NT2/D1 (cell line): ENCODE measurements around the gene EDC4.
A peak's percentile ranks its signal among the peaks of the same experiment; 100 is the strongest.

Source experiments
- DNase-seq: peaks from one replicate; pipeline ENCODE4 v3.0.0-alpha.2; 2011; ENCODE audit warnings: low read depth, low spot score
- H3K27me3 ChIP-seq: 2 replicates; pipeline ENCODE4 v1.6.0; 2011; ENCODE audit warnings: mild to moderate bottlenecking; ENCODE audit not compliant: insufficient read length, insufficient read depth
- H3K36me3 ChIP-seq: 2 replicates; pipeline ENCODE4 v1.6.1; 2011; ENCODE audit warnings: mild to moderate bottlenecking, low read length, mixed read lengths; ENCODE audit not compliant: insufficient read depth, insufficient read length
- H3K4me1 ChIP-seq: 2 replicates; pipeline ENCODE4 v1.5.1; 2011; ENCODE audit not compliant: insufficient read depth, insufficient read length
- H3K4me3 ChIP-seq: 2 replicates; pipeline ENCODE4 v1.5.1; 2011; ENCODE audit warnings: low read depth; ENCODE audit not compliant: insufficient read length
- H3K9ac ChIP-seq: 2 replicates; pipeline ENCODE4 v1.6.0; 2011; ENCODE audit warnings: low read depth; ENCODE audit not compliant: insufficient read length
- H3K9me3 ChIP-seq: 2 replicates; pipeline ENCODE4 v1.5.1; 2011; ENCODE audit warnings: mild to moderate bottlenecking, low read length; ENCODE audit not compliant: insufficient read depth
- SUZ12 ChIP-seq: IDR thresholded peaks from 2 replicates; pipeline ENCODE4 v1.6.1; 2011; ENCODE audit not compliant: insufficient read length, insufficient read depth; ENCODE audit errors: extremely low read depth
- YY1 ChIP-seq: IDR thresholded peaks from 2 replicates; pipeline ENCODE4 v1.6.1; 2011; ENCODE audit not compliant: insufficient read length, insufficient read depth
- ZNF274 ChIP-seq: IDR thresholded peaks from 2 replicates; pipeline ENCODE4 v1.6.1; 2011; ENCODE audit warnings: mild to moderate bottlenecking, low read depth, low read length

The EDC4 gene

DNA sequence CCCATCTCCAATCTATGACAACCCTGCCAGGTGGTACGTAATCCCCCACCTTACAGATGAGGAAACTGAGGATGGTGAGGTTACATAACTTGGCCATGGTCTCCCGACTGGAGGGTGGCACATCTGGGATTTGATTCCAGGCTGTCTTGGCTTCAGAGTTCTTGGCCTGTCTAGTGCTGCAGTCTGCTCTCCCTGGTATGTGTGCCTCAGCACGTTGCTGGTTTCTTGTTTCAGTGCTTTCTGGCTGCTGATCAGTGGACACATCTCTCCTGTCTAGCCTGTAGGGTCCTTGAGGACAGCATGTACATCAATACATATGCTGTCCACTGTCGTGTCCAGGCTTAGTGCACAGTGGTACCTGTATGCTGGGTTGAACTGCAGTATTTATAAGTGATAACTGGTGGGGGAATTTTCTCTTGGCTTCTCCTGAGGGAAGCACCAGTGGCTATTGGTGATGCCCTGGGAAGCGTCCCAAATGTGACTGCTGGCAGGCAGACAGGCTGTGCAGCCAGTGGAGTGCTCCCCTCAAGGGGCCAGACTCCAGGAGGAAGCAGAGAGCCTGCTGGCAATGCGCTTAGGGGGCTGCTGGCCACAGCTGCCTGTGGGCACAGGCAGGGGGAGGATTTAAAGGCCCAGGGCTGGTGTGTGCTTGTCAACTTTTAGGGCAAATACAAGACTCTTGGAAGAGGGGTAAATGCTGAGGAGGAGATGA is 44.4 kb downstream of the EDC4 start:
- DNase-seq: no peak
- no peak for TF ChIP-seq ZNF274
- no peak for TF ChIP-seq SUZ12
- no peak for TF ChIP-seq YY1

GRCh38 chr16:67917852-67918236 is 45.0 kb downstream of the EDC4 start:
- Histone ChIP-seq H3K9me3 (no peaks in the 10 kb centered on the region), H3K9ac (peak overlapping the region; percentile 44), H3K4me3 (no peak overlapping the region), H3K27me3 (no peaks in the 10 kb centered on the region), H3K4me1 (peaks cover 29% of the 10 kb centered on the region), H3K36me3 (peaks cover 36% of the 10 kb centered on the region)
- no peak for TF ChIP-seq SUZ12
- TF ChIP-seq YY1: no peak
- TF ChIP-seq ZNF274: no peak
- DNase-seq: no peak

More for the DNA sequence above, 44.4 kb downstream of the EDC4 start:
- Histone ChIP-seq H3K27me3 (no peaks in the 10 kb centered on the region), H3K9me3 (no peaks in the 10 kb centered on the region), H3K36me3 (peaks cover 34% of the 10 kb centered on the region), H3K4me1 (peaks cover 29% of the 10 kb centered on the region), H3K4me3 (no peak overlapping the region), H3K9ac (peak overlapping the region; percentile 44)

DNA sequence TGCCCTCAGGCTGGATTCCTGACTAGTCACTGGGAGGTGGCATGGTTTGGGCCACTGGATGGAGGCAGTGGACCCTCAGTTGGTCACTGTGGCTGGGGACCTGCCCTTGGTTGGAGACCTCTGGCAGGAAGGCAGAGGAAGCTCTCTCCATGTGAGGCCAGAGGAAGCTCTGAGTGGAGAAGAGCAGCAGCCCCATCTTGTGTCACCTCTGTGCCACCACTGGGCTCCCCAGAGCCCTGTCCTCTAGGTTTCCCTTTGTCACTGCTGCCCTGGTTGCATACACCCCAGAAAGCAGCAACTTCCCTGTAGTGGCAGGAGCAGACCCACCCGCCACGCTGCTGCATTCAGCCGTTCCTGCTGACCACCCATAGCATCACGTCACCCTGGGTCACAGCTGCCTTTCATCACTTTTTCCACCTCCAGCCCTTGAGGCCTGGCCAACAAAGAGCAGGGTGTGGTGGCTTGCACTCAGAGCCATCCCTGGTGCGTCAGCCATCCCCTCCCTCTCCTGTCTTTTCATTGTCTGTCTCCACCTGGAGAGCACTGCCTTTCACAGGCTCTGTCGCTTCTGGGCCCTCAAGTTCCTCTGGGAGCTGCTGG is 46.9 kb downstream of the EDC4 start:
- Histone ChIP-seq H3K4me3 (no peak overlapping the region), H3K36me3 (peaks cover 54% of the 10 kb centered on the region), H3K9ac (no peak overlapping the region), H3K9me3 (no peaks in the 10 kb centered on the region), H3K27me3 (no peaks in the 10 kb centered on the region), H3K4me1 (peaks cover 27% of the 10 kb centered on the region)
- DNase-seq: no peak
- TF ChIP-seq SUZ12 (no peak), YY1 (no peak), ZNF274 (no peak)

DNA sequence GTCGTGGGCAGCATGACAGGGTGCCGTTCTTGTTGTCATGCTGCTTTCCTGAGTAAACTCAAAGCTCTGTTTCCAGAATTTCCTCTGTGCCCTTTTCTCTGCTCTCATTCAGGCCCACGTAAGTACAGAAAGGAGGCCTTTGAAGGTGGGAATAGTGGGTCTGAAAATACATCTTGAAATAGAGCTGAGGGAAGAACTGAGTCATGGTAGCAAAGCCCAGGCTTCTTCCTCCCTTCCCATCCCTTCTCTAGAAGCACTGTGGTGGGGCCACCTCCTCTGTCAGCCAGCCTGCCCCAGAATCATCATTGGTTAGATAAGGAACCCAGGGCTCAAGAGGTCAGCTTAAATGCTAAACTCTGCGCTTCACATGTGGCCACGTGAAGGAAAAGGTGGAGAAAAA is 49.4 kb downstream of the EDC4 start:
- TF ChIP-seq ZNF274 (no peak), SUZ12 (no peak), YY1 (no peak)
- Histone ChIP-seq H3K9ac (no peak overlapping the region), H3K27me3 (no peaks in the 10 kb centered on the region), H3K4me1 (peaks cover 24% of the 10 kb centered on the region), H3K4me3 (no peak overlapping the region), H3K36me3 (peaks cover 44% of the 10 kb centered on the region), H3K9me3 (no peaks in the 10 kb centered on the region)
- DNase-seq: no peak

DNA sequence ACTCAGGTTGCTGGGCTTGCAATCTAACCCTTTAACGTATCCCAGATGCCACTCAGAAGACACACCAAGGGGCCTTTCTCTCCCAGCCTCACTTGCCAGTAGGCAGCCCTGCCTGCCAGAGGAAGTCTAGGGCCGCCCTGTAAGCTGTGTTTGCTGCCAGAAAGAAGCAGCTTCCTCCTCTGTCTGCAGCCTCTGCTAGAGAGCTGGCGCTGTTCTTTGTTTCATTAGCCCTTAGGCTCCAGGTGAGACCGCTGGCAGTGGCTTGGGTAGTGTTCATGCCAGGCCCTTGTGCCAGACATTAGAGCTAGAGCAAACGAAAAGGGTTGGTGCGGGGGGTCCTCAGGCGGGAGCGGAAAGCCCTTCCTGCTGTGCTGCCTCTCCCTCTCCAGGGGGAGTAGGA is 49.9 kb downstream of the EDC4 start:
- Histone ChIP-seq H3K4me1 (peaks cover 19% of the 10 kb centered on the region), H3K27me3 (no peaks in the 10 kb centered on the region), H3K4me3 (no peak overlapping the region), H3K36me3 (peaks cover 48% of the 10 kb centered on the region), H3K9me3 (no peaks in the 10 kb centered on the region), H3K9ac (no peak overlapping the region)
- TF ChIP-seq ZNF274 (no peak), YY1 (no peak), SUZ12 (no peak)
- no peak for DNase-seq

DNA sequence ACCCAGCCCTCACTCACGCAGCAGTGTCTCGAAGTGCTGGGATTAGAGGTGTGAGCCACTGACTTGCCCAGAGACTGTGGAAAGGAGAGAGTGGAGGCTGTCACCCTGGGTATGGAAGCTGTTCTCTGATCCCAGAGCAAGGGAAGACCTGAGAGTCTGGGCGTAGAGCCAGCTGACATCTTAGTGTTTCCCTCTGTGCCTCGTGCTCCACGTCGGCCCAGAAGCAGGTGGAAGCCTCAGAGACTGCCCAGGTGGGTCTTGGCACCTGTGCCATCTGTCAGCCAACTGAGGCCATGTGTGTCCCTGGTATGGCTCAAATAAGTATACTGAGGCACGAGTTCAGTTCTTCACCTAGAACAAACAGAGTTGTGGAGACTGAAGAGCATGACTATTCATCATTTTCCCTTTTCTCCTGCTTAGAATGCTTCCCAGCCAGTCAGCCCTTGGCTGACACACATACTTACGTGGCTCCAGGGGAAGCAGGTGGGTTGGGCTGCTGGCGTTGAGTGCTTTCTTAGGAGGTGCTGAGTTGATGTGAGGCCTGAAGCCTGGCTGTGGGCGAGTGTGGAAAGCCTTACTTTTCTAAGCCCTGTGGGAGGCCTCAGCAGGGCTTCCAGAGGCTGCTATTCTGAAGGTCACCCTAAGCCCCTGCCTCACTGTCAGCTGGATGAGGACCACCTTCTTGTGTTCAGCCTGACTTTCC is 50.7 kb downstream of the EDC4 start:
- Histone ChIP-seq H3K4me3 (no peak overlapping the region), H3K4me1 (peaks cover 23% of the 10 kb centered on the region), H3K9ac (no peak overlapping the region), H3K36me3 (peaks cover 56% of the 10 kb centered on the region), H3K27me3 (no peaks in the 10 kb centered on the region), H3K9me3 (no peaks in the 10 kb centered on the region)
- TF ChIP-seq ZNF274 (no peak), SUZ12 (no peak), YY1 (no peak)
- DNase-seq: no peak
